ENCODE data around the gene PCK1. TPM values are rescaled to one million over a fixed set of nuclear protein-coding genes. Genes with fewer than 3 reads are reported as not detected.

The PCK1 gene
- total RNA-seq, 4 donors from 2014 or later: 395 to 794 (median 739) TPM

- Histone ChIP-seq H3K36me3 (no peaks in the 10 kb centered on the region), H3K27ac (no peak overlapping the region), H3K27me3 (no peaks in the 10 kb centered on the region), H3K9me3 (no peaks in the 10 kb centered on the region), H3K4me1 (peaks cover 3 to 30% (median 11%) of the 10 kb centered on the region in 4 donors), H3K4me3 (no peak overlapping the region)
- in situ Hi-C loops (cut with MboI; ENCODE audit: low pct_ligation_motif_present in 1 of 4, low pct_unique_long_range_greater_than_20kb in 1 of 4, low sequenced_read_pairs in 3 of 4) (loop anchor here in 1 of 4 donors (25.0 kb wide), 1 partner anchor 229 kb away; the partner anchor contains the start of gene RBM38), intact Hi-C loops (cut with DNase I; ENCODE audit: low total_unique reads) (no loop called here)
- TF ChIP-seq CTCF (IDR thresholded peaks at IDR 0.05) (no peak), POLR2AphosphoS5 (IDR thresholded peaks at IDR 0.05) (no peak)
- no peak for DNase-seq
- 89% methylated on average over 19 of the region's 20 CpGs; no CpG with 5 or more reads in 1 of the 2 donors for WGBS, 2 donors (ENCODE audit: low coverage in 1 of 2)
Measured at GRCh38 chr20:57616143-57616951, 55.4 kb downstream of the PCK1 start.

- Histone ChIP-seq H3K27me3 (no peaks in the 10 kb centered on the region), H3K27ac (no peak overlapping the region), H3K36me3 (no peaks in the 10 kb centered on the region), H3K4me3 (no peak overlapping the region), H3K4me1 (peaks cover 4 to 36% (median 12%) of the 10 kb centered on the region in 4 donors), H3K9me3 (no peaks in the 10 kb centered on the region)
- in situ Hi-C loops (cut with MboI; ENCODE audit: low pct_ligation_motif_present in 1 of 4, low pct_unique_long_range_greater_than_20kb in 1 of 4, low sequenced_read_pairs in 3 of 4): loop anchor here in 1 of 4 donors (25.0 kb wide), 1 partner anchor 230 kb away; the partner anchor contains the start of gene RBM38
- intact Hi-C loops (cut with DNase I; ENCODE audit: low total_unique reads): no loop called here
- no peak for DNase-seq
- TF ChIP-seq CTCF (IDR thresholded peaks at IDR 0.05) (no peak), EP300 (IDR thresholded peaks at IDR 0.05; ENCODE audit: low read depth) (no peak), POLR2AphosphoS5 (IDR thresholded peaks at IDR 0.05) (no peak), POLR2A (IDR thresholded peaks at IDR 0.05) (no peak)
- WGBS, 2 donors (ENCODE audit: low coverage in 1 of 2): 87% methylated on average over 6 of the region's 6 CpGs; no CpG with 5 or more reads in 1 of the 2 donors
Measured at GRCh38 chr20:57617079-57617795, 56.3 kb downstream of the PCK1 start.

Other genes starting within 250 kb of the PCK1 start
- not detected for gene SPO11, start 231.3 kb upstream of the PCK1 start, total RNA-seq
- gene RAE1, start 209.9 kb upstream of the PCK1 start, total RNA-seq: 10 to 100 TPM in 3 of 4 donors, 1 to 10 TPM in 1; 5.6 to 29.9 (median 15.2) TPM
- 10 to 100 TPM; 26.5 to 37.4 (median 30.4) TPM for gene RBM38, start 169.7 kb upstream of the PCK1 start, total RNA-seq
- under 1 TPM in 1 of 4 donors, not detected in 3; 0.14 TPM for gene CTCFL, start 36.0 kb upstream of the PCK1 start, total RNA-seq
- 1 to 10 TPM in 2 of 4 donors, not detected in 2; 1.6 to 4.4 TPM for gene ZBP1, start 59.3 kb downstream of the PCK1 start, total RNA-seq
- gene PMEPA1, start 148.9 kb downstream of the PCK1 start, total RNA-seq: 10 to 100 TPM in 2 of 4 donors, 1 to 10 TPM in 2; 6.4 to 10.8 (median 8.4) TPM